Astrocyte (in vitro differentiated cells and primary cell): ENCODE results near the gene TGM3.

Experiments
- CTCF ChIP-seq: IDR thresholded peaks from 2 replicates; pipeline ENCODE4 v1.5.1; 2011; ENCODE audit warnings: low read depth, mild to moderate bottlenecking, inconsistent platforms, low read length, moderate library complexity; ENCODE audit not compliant: insufficient read depth
- EZH2 ChIP-seq: IDR thresholded peaks from 2 replicates; pipeline ENCODE4 v1.6.1; 2012; ENCODE audit warnings: mild to moderate bottlenecking, low read length, inconsistent platforms; ENCODE audit not compliant: insufficient read depth

DNA sequence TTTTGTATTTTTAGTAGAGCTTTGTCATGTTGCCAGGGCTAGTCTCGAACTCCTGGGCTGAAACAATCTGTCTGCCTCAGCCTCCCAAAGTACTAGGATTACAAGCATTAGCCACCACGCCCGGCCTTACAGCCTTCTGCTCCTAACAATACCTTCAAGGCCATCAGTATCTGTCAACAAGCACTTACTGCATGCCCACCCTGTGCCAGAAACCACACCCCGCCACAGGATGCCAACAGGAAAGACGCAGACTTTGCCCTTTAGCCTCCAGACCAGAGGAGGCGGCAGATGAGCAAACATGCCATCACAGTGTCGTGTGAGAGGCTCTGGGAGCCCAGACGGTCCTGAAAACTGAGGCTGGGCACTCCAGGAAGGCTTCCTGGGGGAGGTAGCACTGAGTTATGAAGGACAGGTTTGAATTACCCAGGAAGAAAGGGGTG lies 34.7 kb upstream of the TGM3 start:
- TF ChIP-seq CTCF (no peak), EZH2 (no peak)
